Activated naive CD8-positive, alpha-beta T cell treated with anti-CD3 and anti-CD28 coated beads, Interleukin-2, amount 50 U/mL, for 24 hours (primary cell): ENCODE results near the gene SORL1-AS1.
A peak's percentile ranks its signal among the peaks of the same experiment; 100 is the strongest.
"Not testable (repeated sequence)": the region's sequence is repeated elsewhere in the genome, so short reads cannot be mapped to it uniquely, and the experiment has no call there.

Experiments
- ATAC-seq: fragments of 150-1000 bp; cut with Tn5 transposase; one replicate; pipeline ENCODE4 v1.10.0; 2021
- DNase-seq: peaks from one replicate; pipeline ENCODE4 v3.0.0; 2021
- H3K27ac Mint-ChIP-seq: one replicate; pipeline ENCODE4 v1.8.0; 2021; ENCODE audit warnings: mild to moderate bottlenecking, mixed read lengths
- H3K27me3 Mint-ChIP-seq: one replicate; pipeline ENCODE4 v1.8.0; 2021; ENCODE audit warnings: mixed read lengths
- H3K36me3 Mint-ChIP-seq: one replicate; pipeline ENCODE4 v1.8.0; 2021; ENCODE audit warnings: low read depth, mixed read lengths
- H3K4me1 Mint-ChIP-seq: one replicate; pipeline ENCODE4 v1.8.0; 2021; ENCODE audit warnings: mixed read lengths
- H3K4me3 Mint-ChIP-seq: one replicate; pipeline ENCODE4 v1.8.0; 2021; ENCODE audit warnings: mild to moderate bottlenecking, moderate library complexity, mixed read lengths
- H3K9me3 Mint-ChIP-seq: one replicate; pipeline ENCODE4 v1.8.0; 2021; ENCODE audit warnings: mixed read lengths

Gene SORL1-AS1

DNA sequence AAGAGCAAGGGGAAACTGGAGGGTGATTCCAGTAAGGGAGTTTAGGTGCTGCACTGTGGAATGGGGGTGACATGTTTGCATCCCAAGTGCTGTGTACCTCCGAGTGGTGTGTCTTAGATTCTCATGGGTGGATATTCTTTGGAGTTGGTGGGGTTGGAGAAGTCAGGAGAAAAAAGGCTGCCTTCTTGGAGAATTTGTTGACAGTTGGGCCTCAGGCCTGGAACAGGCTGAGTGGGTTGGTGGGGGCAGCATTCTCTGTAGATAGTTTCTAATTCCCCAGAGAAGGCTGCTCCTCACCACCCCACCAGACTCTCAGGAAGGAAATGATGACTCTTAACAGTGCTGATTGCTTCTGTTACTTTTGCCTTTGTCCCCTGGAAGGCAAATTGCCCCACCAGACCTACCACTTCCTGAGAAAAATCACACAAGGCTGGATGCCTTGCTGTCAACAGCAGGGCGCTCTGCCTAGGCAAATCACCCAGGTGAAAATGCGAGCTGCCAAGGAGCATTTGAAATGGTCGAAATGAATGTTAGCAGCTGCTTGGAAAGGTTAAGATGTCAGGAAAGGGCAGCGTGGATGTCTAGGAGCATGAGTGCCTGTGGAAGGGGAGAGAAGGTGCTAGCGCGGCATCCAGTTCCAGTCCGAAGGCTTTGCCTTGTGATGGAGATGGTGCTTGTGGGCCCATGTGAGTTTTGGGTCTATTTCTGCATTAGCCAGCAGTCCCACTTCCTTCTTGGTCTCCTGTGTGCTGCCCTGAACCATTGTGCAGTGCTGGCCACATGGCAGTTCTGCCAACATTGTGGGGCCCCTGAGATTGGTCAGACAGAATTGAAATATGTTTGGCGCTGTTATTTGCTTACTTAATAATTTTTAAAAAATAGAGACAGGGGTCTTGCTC is 29.7 kb upstream of the SORL1-AS1 start:
- Mint-ChIP-seq H3K9me3 (no peaks in the 10 kb centered on the region), H3K36me3 (peaks cover 27% of the 10 kb centered on the region), H3K27ac (peak overlapping the region; percentile 99), H3K4me3 (peak overlapping the region; percentile 84), H3K4me1 (peaks cover 51% of the 10 kb centered on the region), H3K27me3 (no peaks in the 10 kb centered on the region)
- peak; percentile 89 for ATAC-seq
- DNase-seq, result peak; percentile 62

DNA sequence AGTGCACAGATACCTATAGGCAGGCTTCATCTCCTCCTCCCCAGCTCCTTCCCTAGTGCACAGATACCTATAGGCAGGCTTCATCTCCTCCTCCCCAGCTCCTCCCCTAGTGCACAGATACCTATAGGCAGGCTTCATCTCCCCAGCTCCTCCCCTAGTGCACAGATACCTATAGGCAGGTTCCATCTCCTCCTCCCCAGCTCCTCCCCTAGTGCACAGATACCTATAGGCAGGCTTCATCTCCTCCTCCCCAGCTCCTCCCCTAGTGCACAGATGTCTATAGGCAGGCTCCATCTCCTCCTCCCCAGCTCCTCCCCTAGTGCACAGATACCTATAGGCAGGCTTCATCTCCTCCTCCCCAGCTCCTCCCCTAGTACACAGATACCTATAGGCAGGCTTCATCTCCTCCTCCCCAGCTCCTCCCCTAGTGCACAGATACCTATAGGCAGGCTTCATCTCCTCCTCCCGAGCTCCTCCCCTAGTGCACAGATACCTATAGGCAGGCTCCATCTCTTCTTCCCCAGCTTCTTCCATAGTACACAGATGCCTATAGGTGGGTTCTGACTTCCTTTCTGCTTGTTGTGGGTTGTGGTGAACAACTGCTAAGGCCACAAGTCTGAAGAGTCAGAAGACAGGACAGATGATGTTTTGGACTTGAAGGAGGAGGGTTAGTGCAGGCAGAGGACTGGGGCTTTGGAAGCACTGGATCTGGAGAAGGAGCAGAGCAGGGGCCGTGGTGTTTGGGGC is 28.9 kb upstream of the SORL1-AS1 start:
- H3K27me3 Mint-ChIP-seq, H3K9me3 Mint-ChIP-seq, DNase-seq: not testable (repeated sequence)
- peaks cover 23% of the 10 kb centered on the region for H3K36me3 Mint-ChIP-seq
- peak overlapping the region; percentile 99 for H3K27ac Mint-ChIP-seq
- peak overlapping the region; percentile 84 for H3K4me3 Mint-ChIP-seq
- peak; percentile 88 for ATAC-seq
- peaks cover 55% of the 10 kb centered on the region for H3K4me1 Mint-ChIP-seq

DNA sequence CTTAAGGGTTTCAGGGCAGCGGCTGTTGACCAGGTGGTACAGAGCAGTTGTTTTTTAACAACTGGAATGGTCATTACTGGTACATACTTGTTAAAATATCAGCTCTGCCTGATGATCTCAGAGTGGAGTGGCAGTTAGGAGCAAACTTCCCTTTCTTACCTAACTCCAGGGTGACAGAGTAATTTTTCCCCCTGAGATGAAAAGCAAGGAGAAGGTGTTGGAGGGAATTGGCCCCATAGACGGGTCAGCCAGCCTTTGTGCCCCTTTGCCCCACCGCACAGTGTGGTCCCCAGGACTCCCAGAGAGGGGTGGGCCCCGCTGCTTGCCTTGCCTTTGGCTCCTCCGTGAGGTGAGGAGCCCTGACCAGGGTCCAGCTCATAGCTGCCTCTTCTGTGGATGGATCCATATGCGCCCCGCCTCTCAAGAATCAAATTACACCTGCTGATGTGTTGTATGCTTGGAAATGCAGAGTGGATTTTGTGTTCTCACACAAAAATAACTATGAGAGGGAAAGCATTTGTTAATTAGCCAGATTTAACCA is 27.0 kb upstream of the SORL1-AS1 start:
- Mint-ChIP-seq H3K27me3 (no peaks in the 10 kb centered on the region), H3K27ac (peak overlapping the region; percentile 23), H3K4me1 (peaks cover 61% of the 10 kb centered on the region), H3K9me3 (no peaks in the 10 kb centered on the region), H3K36me3 (peaks cover 16% of the 10 kb centered on the region), H3K4me3 (no peak overlapping the region)
- DNase-seq (no peak), ATAC-seq (no peak)

DNA sequence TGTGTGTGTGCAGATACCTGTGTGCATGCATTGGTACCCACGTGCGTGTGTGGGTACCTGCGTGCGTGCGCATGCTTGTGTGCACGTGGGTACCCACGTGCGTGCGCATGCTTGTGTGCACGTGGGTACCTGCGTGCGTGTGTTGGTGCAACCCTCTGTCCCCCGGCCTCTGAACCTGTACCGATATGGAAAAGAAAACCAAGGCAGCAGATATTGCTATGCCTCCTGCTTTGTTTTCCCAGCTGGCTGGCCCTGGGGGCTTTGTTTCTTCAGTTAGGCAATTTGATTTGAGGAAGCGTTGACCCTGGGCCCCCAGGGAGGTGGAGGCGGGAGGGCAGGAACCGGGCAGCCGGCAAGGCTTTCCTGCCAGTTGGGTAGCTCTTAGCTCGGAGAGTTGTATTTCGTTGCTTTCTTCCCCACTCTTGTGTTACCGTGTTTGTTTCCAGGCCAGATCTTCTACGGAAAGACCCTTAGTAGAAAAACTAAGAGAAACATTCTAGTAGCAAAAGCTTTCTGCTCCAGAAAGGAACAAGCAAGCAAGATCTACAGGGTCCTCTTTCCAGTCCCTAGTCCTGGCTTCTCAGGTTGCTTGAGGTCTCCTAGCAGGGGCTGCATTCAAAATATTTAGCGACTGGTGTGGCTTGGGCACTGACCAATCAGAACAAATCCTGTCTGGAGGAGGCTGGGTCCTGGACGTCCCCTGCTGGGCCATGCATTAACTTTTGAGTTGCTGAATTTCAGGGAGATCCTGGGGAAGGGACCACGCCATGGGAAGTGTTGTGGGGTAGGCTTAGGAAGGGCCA is 26.3 kb upstream of the SORL1-AS1 start:
- H3K4me3 Mint-ChIP-seq, result no peak overlapping the region
- peaks cover 12% of the 10 kb centered on the region for H3K36me3 Mint-ChIP-seq
- no peak for DNase-seq
- H3K27ac Mint-ChIP-seq, result peak overlapping the region; percentile 23
- H3K27me3 Mint-ChIP-seq, result no peaks in the 10 kb centered on the region
- peaks cover 62% of the 10 kb centered on the region for H3K4me1 Mint-ChIP-seq
- no peaks in the 10 kb centered on the region for H3K9me3 Mint-ChIP-seq
- ATAC-seq, result no peak

GRCh38 chr11:121478226-121478894 is 25.6 kb upstream of the SORL1-AS1 start:
- H3K4me1 Mint-ChIP-seq, result peaks cover 62% of the 10 kb centered on the region
- H3K9me3 Mint-ChIP-seq, result no peaks in the 10 kb centered on the region
- H3K27me3 Mint-ChIP-seq, result no peaks in the 10 kb centered on the region
- DNase-seq, result no peak
- no peak for ATAC-seq
- peaks cover 9% of the 10 kb centered on the region for H3K36me3 Mint-ChIP-seq
- H3K27ac Mint-ChIP-seq, result no peak overlapping the region
- H3K4me3 Mint-ChIP-seq, result no peak overlapping the region

GRCh38 chr11:121476379-121477032 is 23.7 kb upstream of the SORL1-AS1 start:
- Mint-ChIP-seq H3K9me3 (no peaks in the 10 kb centered on the region), H3K4me3 (no peak overlapping the region), H3K27ac (no peak overlapping the region), H3K27me3 (no peaks in the 10 kb centered on the region), H3K36me3 (peaks cover 18% of the 10 kb centered on the region), H3K4me1 (peaks cover 64% of the 10 kb centered on the region)
- ATAC-seq, result no peak
- no peak for DNase-seq

- H3K4me1 Mint-ChIP-seq, result peaks cover 80% of the 10 kb centered on the region
- ATAC-seq, result no peak
- peaks cover 4% of the 10 kb centered on the region for H3K9me3 Mint-ChIP-seq
- H3K27ac Mint-ChIP-seq, result peak overlapping the region; percentile 10
- no peak overlapping the region for H3K4me3 Mint-ChIP-seq
- no peaks in the 10 kb centered on the region for H3K27me3 Mint-ChIP-seq
- H3K36me3 Mint-ChIP-seq, result peaks cover 27% of the 10 kb centered on the region
- DNase-seq, result no peak
Measured at GRCh38 chr11:121474680-121475079, 21.9 kb upstream of the SORL1-AS1 start.

DNA sequence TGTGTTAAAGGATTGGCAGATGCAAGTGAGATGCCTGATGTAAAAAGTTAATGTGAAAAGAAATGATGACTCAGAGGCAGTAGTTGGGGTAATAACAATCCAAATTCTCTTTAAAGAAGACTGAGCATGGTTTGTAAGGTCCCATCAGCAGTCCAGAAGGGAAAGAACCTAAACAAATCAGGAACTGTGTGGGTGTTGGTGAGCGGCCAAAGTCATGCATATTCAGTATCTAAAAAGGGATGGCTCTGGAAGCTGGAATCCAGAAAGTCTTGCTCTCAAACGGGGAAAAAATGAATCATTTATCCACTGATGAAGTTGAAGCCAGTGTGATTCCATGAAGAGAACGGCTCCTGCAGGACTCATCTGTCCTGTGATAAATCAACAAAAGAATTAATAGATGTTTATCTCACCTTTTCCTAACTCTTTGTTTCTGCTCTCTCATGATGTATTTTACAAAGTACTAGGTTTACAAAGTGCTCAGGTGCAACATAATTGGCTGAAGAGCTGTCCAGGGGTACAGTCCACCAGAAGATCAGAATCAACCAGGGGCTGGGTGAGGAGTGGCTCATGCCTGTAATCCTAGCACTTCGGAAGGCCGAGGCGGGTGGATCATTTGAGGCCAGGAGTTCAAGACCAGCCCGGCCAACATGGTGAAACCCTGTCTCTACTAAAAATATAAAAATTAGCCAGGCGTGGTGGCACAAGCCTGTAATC is 20.5 kb upstream of the SORL1-AS1 start:
- Mint-ChIP-seq H3K9me3 (peaks cover 5% of the 10 kb centered on the region), H3K27ac (peak overlapping the region; percentile 81)

GRCh38 chr11:121472312-121472711 is 19.5 kb upstream of the SORL1-AS1 start:
- H3K4me3 Mint-ChIP-seq, result peak overlapping the region; percentile 20
- DNase-seq (no peak), ATAC-seq (peak; percentile 34)
- H3K27me3 Mint-ChIP-seq, result no peaks in the 10 kb centered on the region
- H3K9me3 Mint-ChIP-seq, result peaks cover 5% of the 10 kb centered on the region
- peaks cover 28% of the 10 kb centered on the region for H3K36me3 Mint-ChIP-seq
- peaks cover 93% of the 10 kb centered on the region for H3K4me1 Mint-ChIP-seq
- H3K27ac Mint-ChIP-seq, result peak overlapping the region; percentile 81

More for the DNA sequence above, 20.5 kb upstream of the SORL1-AS1 start:
- DNase-seq (no peak), ATAC-seq (peak; percentile 7)
- no peaks in the 10 kb centered on the region for H3K27me3 Mint-ChIP-seq
- peaks cover 31% of the 10 kb centered on the region for H3K36me3 Mint-ChIP-seq
- peaks cover 87% of the 10 kb centered on the region for H3K4me1 Mint-ChIP-seq
- peak overlapping the region; percentile 20 for H3K4me3 Mint-ChIP-seq

- H3K9me3 Mint-ChIP-seq, result peaks cover 5% of the 10 kb centered on the region
- ATAC-seq, result no peak
- peaks cover 96% of the 10 kb centered on the region for H3K4me1 Mint-ChIP-seq
- H3K4me3 Mint-ChIP-seq, result no peak overlapping the region
- peaks cover 28% of the 10 kb centered on the region for H3K36me3 Mint-ChIP-seq
- H3K27me3 Mint-ChIP-seq, result no peaks in the 10 kb centered on the region
- no peak for DNase-seq
- peak overlapping the region; percentile 36 for H3K27ac Mint-ChIP-seq
Measured at GRCh38 chr11:121471167-121471566, 18.4 kb upstream of the SORL1-AS1 start.

DNA sequence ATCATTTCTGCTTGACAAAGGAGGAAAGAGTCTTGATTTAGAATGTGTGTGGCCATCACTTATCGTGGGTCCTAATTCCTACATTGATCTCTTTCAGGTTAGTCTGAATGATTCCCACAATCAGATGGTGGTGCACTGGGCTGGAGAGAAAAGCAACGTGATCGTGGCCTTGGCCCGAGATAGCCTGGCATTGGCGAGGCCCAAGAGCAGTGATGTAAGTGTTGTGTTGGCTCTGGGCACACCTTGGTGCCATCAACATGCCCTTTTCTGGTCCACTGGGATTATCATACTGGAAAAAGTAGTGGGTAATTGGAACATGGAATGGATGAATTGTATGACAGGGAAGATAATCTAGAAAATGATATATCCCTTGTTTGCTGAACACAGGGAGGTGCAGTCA is 17.1 kb upstream of the SORL1-AS1 start:
- H3K36me3 Mint-ChIP-seq, result peaks cover 25% of the 10 kb centered on the region

DNA sequence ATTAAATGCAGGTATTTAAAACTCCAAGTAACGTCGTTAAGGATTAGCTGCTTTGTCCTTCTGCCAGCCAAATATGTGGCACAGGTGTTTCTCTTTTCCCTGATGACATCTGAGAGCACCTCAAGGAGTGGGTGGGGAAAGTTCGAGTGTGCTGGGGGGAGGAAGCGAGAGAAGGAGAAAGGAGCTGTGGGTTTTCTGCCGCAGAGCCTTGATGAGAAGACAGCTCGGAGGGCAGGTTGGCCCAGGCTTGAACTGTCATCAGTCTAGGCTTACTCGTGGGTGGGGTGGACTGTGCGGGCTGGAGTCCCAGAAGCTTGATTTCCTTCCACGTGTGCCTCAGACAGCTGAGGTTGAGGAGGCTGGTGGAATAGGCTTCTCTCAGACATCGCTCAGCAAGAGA is 15.2 kb upstream of the SORL1-AS1 start:
- Mint-ChIP-seq H3K9me3 (peaks cover 5% of the 10 kb centered on the region), H3K36me3 (peaks cover 20% of the 10 kb centered on the region), H3K4me1 (peaks cover 100% of the 10 kb centered on the region), H3K4me3 (peak overlapping the region; percentile 70), H3K27me3 (no peaks in the 10 kb centered on the region), H3K27ac (peak overlapping the region; percentile 93)
- peak; percentile 37 for ATAC-seq
- DNase-seq, result peak; percentile 79

More for the DNA sequence above, 17.1 kb upstream of the SORL1-AS1 start:
- Mint-ChIP-seq H3K27ac (peak overlapping the region; percentile 93), H3K27me3 (no peaks in the 10 kb centered on the region), H3K4me3 (no peak overlapping the region), H3K4me1 (peaks cover 98% of the 10 kb centered on the region), H3K9me3 (peaks cover 5% of the 10 kb centered on the region)
- DNase-seq (no peak), ATAC-seq (no peak)

- H3K27me3 Mint-ChIP-seq, result no peaks in the 10 kb centered on the region
- peak overlapping the region; percentile 93 for H3K27ac Mint-ChIP-seq
- H3K36me3 Mint-ChIP-seq, result peaks cover 18% of the 10 kb centered on the region
- ATAC-seq, result no peak
- peak overlapping the region; percentile 70 for H3K4me3 Mint-ChIP-seq
- H3K4me1 Mint-ChIP-seq, result peaks cover 100% of the 10 kb centered on the region
- peaks cover 5% of the 10 kb centered on the region for H3K9me3 Mint-ChIP-seq
- DNase-seq, result no peak
Measured at GRCh38 chr11:121467471-121467870, 14.7 kb upstream of the SORL1-AS1 start.
